Upper lobe of right lung (tissue), 1 donor: Measurements from ENCODE around the gene ZPR1. TPM values are rescaled to one million over a fixed set of nuclear protein-coding genes. Genes with fewer than 3 reads are reported as not detected.
A peak's percentile ranks its signal among the peaks of the same experiment; 100 is the strongest.
"Not testable (repeated sequence)": the region's sequence is repeated elsewhere in the genome, so short reads cannot be mapped to it uniquely, and the experiment has no call there.

Experiments used
- ATAC-seq: fragments of 200-7000 bp; cut with Tn5 transposase; one replicate; pipeline ENCODE4 v1.9.1; 2020; ENCODE audit warnings: mild to moderate bottlenecking, moderate library complexity
- DNase-seq: peaks from one replicate; pipeline ENCODE4 v3.0.0-alpha.2; 2020
- H3K27ac ChIP-seq: fragments of 200-600 bp; one replicate; pipeline ENCODE4 v1.8.0; 2022
- H3K27me3 ChIP-seq: fragments of 200-600 bp; one replicate; pipeline ENCODE4 v1.8.0; 2022; ENCODE audit warnings: mild to moderate bottlenecking
- H3K36me3 ChIP-seq: fragments of 200-600 bp; one replicate; pipeline ENCODE4 v1.8.0; 2022
- H3K4me1 ChIP-seq: fragments of 200-600 bp; one replicate; pipeline ENCODE4 v1.8.0; 2022
- H3K4me3 ChIP-seq: fragments of 200-600 bp; one replicate; pipeline ENCODE4 v1.8.0; 2022; ENCODE audit warnings: mild to moderate bottlenecking
- H3K9me3 ChIP-seq: fragments of 200-600 bp; one replicate; pipeline ENCODE4 v1.8.0; 2022
- intact Hi-C: fragments of 100-400 bp; cut with DNase I; formaldehyde crosslinking; loops from one replicate; pipeline ENCODE4 v1.11.0; 2022
- total RNA-seq: library from RNA; stranded (reverse); fragmentation: NEBNext Ultra II Directional; extraction: Animal tissue kit (Norgen Biotek cat#: 25700); gene quantifications from one replicate; pipeline ENCODE4 v1.2.1, GENCODE V29; 2021
- TF ChIP-seq, protein P1 (sequence below): fragments of 200-600 bp; IDR thresholded peaks from one replicate; pipeline ENCODE4 v1.8.0; 2022; ENCODE audit warnings: antibody characterized with exemption
- donor health status: DM: no; HTN: yes; CAD: no; lungs with severe emphysema.

ZPR1 gene
- total RNA-seq, 1 donor from 2014 or later = 43.1 TPM

DNA sequence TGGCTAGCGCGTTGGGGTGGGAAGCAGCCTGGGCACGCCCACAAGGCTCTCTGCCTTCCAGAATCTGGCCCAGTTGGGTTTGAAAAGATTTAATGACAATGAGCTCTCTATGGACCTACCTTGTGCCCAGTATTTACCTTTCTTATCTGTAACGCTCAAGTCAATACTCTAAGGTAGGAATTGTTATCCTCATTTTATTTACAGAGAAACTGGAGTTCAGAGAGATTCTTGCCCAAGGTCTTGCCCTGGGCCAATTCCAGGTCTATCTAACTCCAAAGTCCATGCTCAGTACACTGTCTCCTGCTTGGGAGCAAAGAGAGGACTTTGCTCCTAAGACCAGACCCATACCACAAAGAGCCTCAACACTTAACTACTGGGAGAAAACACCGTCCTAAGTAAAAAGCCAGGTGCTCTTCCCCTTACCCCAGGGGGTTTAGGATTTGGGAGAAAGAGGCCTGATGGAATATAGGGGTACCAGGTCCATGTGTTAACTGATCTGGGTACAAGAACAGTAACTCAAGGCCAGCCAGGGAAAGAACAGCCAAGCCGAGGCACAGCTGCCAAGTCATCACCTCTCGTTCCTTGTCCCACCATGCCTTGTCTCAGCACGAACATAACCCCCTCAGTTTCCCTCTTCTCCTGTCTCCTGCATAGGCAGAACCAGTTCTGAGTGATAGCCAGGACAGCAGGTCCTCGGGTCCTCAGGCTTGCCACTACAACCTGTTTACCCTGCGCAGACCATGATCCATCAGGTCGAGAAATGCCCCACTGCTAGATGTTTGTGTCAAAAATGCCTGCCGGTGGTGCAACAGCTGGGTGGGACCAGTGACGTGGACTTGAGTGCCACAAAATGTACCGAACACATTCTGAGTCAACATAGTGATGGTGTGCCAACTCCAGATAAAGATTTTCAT lies 20.7 kb upstream of the ZPR1 start:
- H3K9me3 ChIP-seq = no peaks in the 10 kb centered on the region
- peak; percentile 88 for ATAC-seq
- no peaks in the 10 kb centered on the region for H3K4me1 ChIP-seq
- no peaks in the 10 kb centered on the region for H3K27me3 ChIP-seq
- intact Hi-C loops = no loop called here
- no peak overlapping the region for H3K4me3 ChIP-seq
- peak; percentile 87 for DNase-seq
- no peaks in the 10 kb centered on the region for H3K36me3 ChIP-seq
- H3K27ac ChIP-seq = peak overlapping the region; percentile 77
- TF ChIP-seq, protein P1, sequence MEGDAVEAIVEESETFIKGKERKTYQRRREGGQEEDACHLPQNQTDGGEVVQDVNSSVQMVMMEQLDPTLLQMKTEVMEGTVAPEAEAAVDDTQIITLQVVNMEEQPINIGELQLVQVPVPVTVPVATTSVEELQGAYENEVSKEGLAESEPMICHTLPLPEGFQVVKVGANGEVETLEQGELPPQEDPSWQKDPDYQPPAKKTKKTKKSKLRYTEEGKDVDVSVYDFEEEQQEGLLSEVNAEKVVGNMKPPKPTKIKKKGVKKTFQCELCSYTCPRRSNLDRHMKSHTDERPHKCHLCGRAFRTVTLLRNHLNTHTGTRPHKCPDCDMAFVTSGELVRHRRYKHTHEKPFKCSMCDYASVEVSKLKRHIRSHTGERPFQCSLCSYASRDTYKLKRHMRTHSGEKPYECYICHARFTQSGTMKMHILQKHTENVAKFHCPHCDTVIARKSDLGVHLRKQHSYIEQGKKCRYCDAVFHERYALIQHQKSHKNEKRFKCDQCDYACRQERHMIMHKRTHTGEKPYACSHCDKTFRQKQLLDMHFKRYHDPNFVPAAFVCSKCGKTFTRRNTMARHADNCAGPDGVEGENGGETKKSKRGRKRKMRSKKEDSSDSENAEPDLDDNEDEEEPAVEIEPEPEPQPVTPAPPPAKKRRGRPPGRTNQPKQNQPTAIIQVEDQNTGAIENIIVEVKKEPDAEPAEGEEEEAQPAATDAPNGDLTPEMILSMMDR = no peak

DNA sequence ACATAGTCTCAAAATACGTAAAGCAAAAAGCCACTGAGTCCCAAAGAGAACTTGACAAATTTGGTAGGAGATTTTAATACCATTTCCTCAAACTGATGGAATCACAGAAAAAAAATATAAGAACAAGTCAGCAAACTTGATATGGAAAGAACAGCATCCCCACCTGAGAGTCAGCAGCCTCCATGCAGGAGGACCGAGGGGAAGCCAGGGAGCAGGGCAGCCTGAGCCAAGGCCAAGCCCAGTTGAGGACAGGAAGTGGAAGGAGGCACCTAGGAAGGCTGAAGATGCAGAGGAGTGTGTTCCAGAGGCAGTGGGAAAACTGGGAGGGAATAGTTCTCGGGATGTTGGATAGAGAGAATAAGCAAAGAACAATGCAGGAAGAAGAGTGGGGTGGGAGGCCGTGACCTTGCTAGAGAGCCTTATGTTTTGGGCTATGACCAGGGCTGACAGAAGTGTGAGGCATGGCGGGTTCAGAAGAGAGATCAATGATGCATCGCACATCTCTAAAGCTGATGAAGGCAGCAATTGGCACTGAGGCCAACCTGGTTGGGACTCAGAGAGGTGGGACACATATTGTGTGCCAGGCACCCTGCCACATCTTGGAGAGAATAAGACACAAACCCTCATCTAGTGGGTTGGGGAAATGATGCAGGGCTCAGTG lies 19.9 kb upstream of the ZPR1 start:
- no peak for ATAC-seq
- no peak overlapping the region for H3K4me3 ChIP-seq
- H3K36me3 ChIP-seq = no peaks in the 10 kb centered on the region
- H3K9me3 ChIP-seq = no peaks in the 10 kb centered on the region
- peak overlapping the region; percentile 77 for H3K27ac ChIP-seq
- H3K27me3 ChIP-seq = no peaks in the 10 kb centered on the region
- DNase-seq = no peak
- intact Hi-C loops = no loop called here
- TF ChIP-seq, protein P1 = no peak
- H3K4me1 ChIP-seq = no peaks in the 10 kb centered on the region

DNA sequence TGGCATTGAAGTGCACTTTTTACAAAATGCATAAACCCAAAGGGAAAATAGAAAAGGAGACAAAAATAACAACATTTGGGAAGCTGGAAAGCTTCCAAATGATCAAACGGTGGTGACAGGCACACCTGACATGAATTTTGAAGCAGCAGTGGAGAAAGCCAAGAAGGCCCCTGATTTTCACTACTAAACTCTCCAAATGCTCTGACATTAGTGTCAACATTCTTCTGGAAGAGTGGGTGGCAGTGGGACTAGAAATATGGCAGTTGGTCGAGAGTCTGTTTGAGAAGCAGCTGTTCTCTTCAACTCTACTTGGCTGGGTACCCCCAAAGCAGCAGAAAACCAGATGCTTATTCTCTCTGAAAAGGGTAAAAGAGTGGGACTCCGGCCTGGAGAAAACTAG lies 16.2 kb upstream of the ZPR1 start:
- DNase-seq (no peak), ATAC-seq (no peak)
- intact Hi-C loops = no loop called here
- H3K4me1 ChIP-seq = no peaks in the 10 kb centered on the region
- TF ChIP-seq, protein P1 = no peak
- H3K4me3 ChIP-seq = no peak overlapping the region
- H3K36me3 ChIP-seq = no peaks in the 10 kb centered on the region
- no peak overlapping the region for H3K27ac ChIP-seq
- H3K27me3 ChIP-seq = no peaks in the 10 kb centered on the region
- no peaks in the 10 kb centered on the region for H3K9me3 ChIP-seq

DNA sequence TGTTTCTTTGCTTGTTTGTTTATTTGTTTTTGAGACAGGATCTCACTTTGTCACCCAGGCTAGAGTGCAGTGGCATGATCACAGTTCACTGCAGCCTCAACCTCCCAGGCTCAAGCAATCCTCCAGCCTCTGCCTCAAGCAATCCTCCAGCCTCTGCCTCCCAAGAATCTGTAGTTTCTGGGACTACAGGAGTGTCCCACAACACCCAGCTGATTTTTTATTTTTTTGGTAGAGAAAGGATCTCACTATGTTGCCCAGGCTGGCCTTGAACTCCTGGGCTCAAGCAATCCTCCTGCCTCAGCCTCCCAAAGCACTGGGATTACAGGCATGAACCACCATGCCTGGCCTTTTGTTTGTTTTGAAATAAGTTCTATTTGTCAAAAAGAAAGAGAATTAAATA lies 13.8 kb upstream of the ZPR1 start:
- H3K27me3 ChIP-seq, ATAC-seq, intact Hi-C loops, H3K9me3 ChIP-seq, DNase-seq, H3K4me1 ChIP-seq, H3K4me3 ChIP-seq, H3K36me3 ChIP-seq, H3K27ac ChIP-seq: not testable (repeated sequence)

DNA sequence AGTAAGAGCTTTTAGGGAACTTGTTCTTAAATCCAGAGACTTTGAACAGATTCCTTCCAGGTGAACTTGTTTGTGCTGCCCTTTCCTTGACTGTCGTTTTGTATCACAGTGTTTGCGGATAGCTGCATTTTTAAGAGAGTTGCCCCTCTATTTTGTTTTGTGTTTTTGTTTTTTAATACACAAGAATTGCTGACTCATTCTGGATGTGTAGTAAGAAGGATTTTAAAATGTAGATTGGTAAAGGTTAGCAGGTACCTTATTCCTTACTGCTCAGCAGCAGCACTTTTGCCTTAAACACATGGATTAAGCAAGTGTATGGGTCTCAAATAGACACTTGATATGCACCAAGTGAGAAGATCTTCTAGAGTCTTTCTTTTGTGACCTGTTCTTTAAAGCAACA lies 12.8 kb upstream of the ZPR1 start:
- no peaks in the 10 kb centered on the region for H3K4me1 ChIP-seq

DNA sequence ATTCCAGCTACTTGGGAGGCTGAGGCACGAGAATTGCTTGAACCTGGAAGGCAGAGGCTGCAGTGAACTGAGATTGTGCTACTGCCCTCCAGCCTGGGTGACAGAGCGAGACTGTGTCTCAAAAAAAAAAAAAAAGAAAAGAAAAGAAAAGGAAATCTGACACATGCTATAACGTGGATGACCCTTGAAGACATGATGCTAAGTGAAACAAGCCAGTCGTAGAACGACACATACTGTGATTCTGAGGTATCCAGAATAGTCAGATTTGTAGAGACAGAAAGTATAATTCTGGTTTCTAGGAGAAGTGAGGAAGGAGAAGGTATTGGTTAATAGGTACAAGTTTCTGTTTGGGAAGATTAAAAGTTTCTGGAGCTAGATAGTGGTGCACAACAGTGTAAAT lies 10.5 kb upstream of the ZPR1 start:
- ATAC-seq (no peak), DNase-seq (no peak)
- Histone ChIP-seq H3K27ac (no peak overlapping the region), H3K4me3 (no peak overlapping the region), H3K36me3 (no peaks in the 10 kb centered on the region), H3K9me3 (no peaks in the 10 kb centered on the region), H3K27me3 (no peaks in the 10 kb centered on the region), H3K4me1 (no peaks in the 10 kb centered on the region)
- TF ChIP-seq, protein P1 = no peak
- intact Hi-C loops = no loop called here

More for the DNA sequence above, 12.8 kb upstream of the ZPR1 start:
- no peak overlapping the region for H3K4me3 ChIP-seq
- no peak for DNase-seq
- ATAC-seq = no peak
- H3K9me3 ChIP-seq = no peaks in the 10 kb centered on the region
- TF ChIP-seq, protein P1 = no peak
- H3K27me3 ChIP-seq = no peaks in the 10 kb centered on the region
- intact Hi-C loops = no loop called here
- no peaks in the 10 kb centered on the region for H3K36me3 ChIP-seq
- no peak overlapping the region for H3K27ac ChIP-seq
